Measurements from ENCODE around the gene DRD2. TPM values are rescaled to one million over a fixed set of nuclear protein-coding genes. Genes with fewer than 3 reads are reported as not detected.

Gene DRD2
- total and polyA plus RNA-seq, 2 donors (not counting 3 experiments of a cell fraction or from before 2014, with no cell fraction given): not detected

GRCh38 chr11:113387605-113388211, 87.5 kb downstream of the DRD2 start, which contains the start of gene ANKK1:
TSS of gene ANKK1 (plus strand) at chr11:113387779. CDS start at chr11:113387885, 106 bp downstream.
- Histone ChIP-seq H3K9me1 (replicated peaks; ENCODE audit: control insufficient read depth, extremely low read depth, insufficient read depth, low read length) (no peaks in the 10 kb centered on the region), H3K27me3 (ENCODE audit: control insufficient read depth in 2 of 2, insufficient read depth in 2 of 2, low read length in 2 of 2) (peaks cover 4 to 5% of the 10 kb centered on the region in 2 experiments), H3K79me2 (ENCODE audit: control insufficient read depth, insufficient read depth, low read length) (no peaks in the 10 kb centered on the region), H2AFZ (ENCODE audit: low read depth, low read length) (peak within 1 kb of the TSS; percentile 43), H3K4me3 (replicated peaks in 1 of 3; ENCODE audit: insufficient read depth in 1 of 3, low read depth in 1 of 3, low read length in 3 of 3) (peak within 1 kb of the TSS in 1 of 3 experiments; percentile 3), H3K4me1 (ENCODE audit: control insufficient read depth, extremely low read depth, insufficient read depth, low read length) (peaks cover 24% of the 10 kb centered on the region), H3K4me2 (ENCODE audit: insufficient read depth, low read length) (no peak within 1 kb of the TSS), H3K9ac (replicated peaks; ENCODE audit: extremely low read depth, insufficient read depth, low read length) (no peak within 1 kb of the TSS), H3K27ac (ENCODE audit: insufficient read depth, low read depth, low read length) (no peak within 1 kb of the TSS), H3K9me3 (replicated peaks; ENCODE audit: control insufficient read depth, insufficient read depth, low read length) (no peaks in the 10 kb centered on the region), H4K20me1 (replicated peaks; ENCODE audit: control insufficient read depth, extremely low read depth, insufficient read depth, low read length) (no peaks in the 10 kb centered on the region), H3K36me3 (ENCODE audit: control insufficient read depth in 2 of 2, extremely low read depth in 1 of 2, insufficient read depth in 2 of 2, low read length in 2 of 2) (no peaks in the 10 kb centered on the region)
- dilution Hi-C loops (cut with MboI; ENCODE audit: extremely low pct_ligation_motif_present, low sequenced_read_pairs) (no loop called here), intact Hi-C loops (cut with micrococcal nuclease) (loop anchor here (5.0 to 10.0 kb wide), 3 partner anchors 385 to 1103 kb away; partner anchors contain the start of gene ZW10)
- ChIA-PET POLR2A (no interaction called here), CTCF (no interaction called here)
- peak; percentile 25 to 63 for TF ChIP-seq CTCF (IDR thresholded peaks at IDR 0.05; ENCODE audit: extremely low read depth in 1 of 2, insufficient read depth in 1 of 2, low read depth in 1 of 2, low read length in 2 of 2)
- TF ChIP-seq POLR2AphosphoS5 (IDR thresholded peaks at IDR 0.05; ENCODE audit: insufficient read depth, low read depth, low read length): no peak
- FAIRE-seq (no peak), DNase-seq (ENCODE audit: low read depth, low spot score) (no peak)
- BruUV-seq (replicated peaks): no TSS peak

- no peak overlapping the region for H3K27ac ChIP-seq (ENCODE audit: insufficient read depth, low read depth, low read length)
- no peak for FAIRE-seq
- no peaks in the 10 kb centered on the region for H4K20me1 ChIP-seq (replicated peaks; ENCODE audit: control insufficient read depth, extremely low read depth, insufficient read depth, low read length)
These were observed 88.3 kb downstream of the DRD2 start for GRCh38 chr11:113386866-113387265.

More at GRCh38 chr11:113386866-113387265, 88.3 kb downstream of the DRD2 start:
- DNase-seq (ENCODE audit: low read depth, low spot score): no peak
- ChIA-PET POLR2A (no interaction called here), CTCF (no interaction called here)
- no peaks in the 10 kb centered on the region for H3K9me3 ChIP-seq (replicated peaks; ENCODE audit: control insufficient read depth, insufficient read depth, low read length)
- no peak overlapping the region for H3K9ac ChIP-seq (replicated peaks; ENCODE audit: extremely low read depth, insufficient read depth, low read length)
- dilution Hi-C loops (cut with MboI; ENCODE audit: extremely low pct_ligation_motif_present, low sequenced_read_pairs) (no loop called here), intact Hi-C loops (cut with micrococcal nuclease) (loop anchor here (5.0 to 10.0 kb wide), 3 partner anchors 385 to 1102 kb away; partner anchors contain the start of gene ZW10)
- H3K9me1 ChIP-seq (replicated peaks; ENCODE audit: control insufficient read depth, extremely low read depth, insufficient read depth, low read length): no peaks in the 10 kb centered on the region
- H3K4me1 ChIP-seq (ENCODE audit: control insufficient read depth, extremely low read depth, insufficient read depth, low read length): peaks cover 24% of the 10 kb centered on the region
- no peak overlapping the region for H3K4me3 ChIP-seq (replicated peaks in 1 of 3; ENCODE audit: insufficient read depth in 1 of 3, low read depth in 1 of 3, low read length in 3 of 3)
- no TSS peak for BruUV-seq (replicated peaks)
- no peak overlapping the region for H2AFZ ChIP-seq (ENCODE audit: low read depth, low read length)
- TF ChIP-seq GATA2 (IDR thresholded peaks at IDR 0.05; ENCODE audit: insufficient read depth, insufficient read length, low read depth, low read length) (no peak), POLR2AphosphoS5 (IDR thresholded peaks at IDR 0.05; ENCODE audit: insufficient read depth, low read depth, low read length) (no peak), MYC (IDR thresholded peaks at IDR 0.05; ENCODE audit: low read depth, low read length) (no peak), MAX (IDR thresholded peaks at IDR 0.05; ENCODE audit: insufficient read depth, insufficient read length) (no peak)
- H3K4me2 ChIP-seq (ENCODE audit: insufficient read depth, low read length): no peak overlapping the region
- no peaks in the 10 kb centered on the region for H3K36me3 ChIP-seq (ENCODE audit: control insufficient read depth in 2 of 2, extremely low read depth in 1 of 2, insufficient read depth in 2 of 2, low read length in 2 of 2)
- H3K79me2 ChIP-seq (ENCODE audit: control insufficient read depth, insufficient read depth, low read length): no peaks in the 10 kb centered on the region
- peaks cover 4 to 5% of the 10 kb centered on the region in 2 experiments for H3K27me3 ChIP-seq (ENCODE audit: control insufficient read depth in 2 of 2, insufficient read depth in 2 of 2, low read length in 2 of 2)

Measured in endothelial cell of umbilical vein (primary cell).